Smooth muscle cell of trachea (primary cell): ENCODE measurements around the gene GINS3. TPM values are rescaled to one million over a fixed set of nuclear protein-coding genes. Genes with fewer than 3 reads are reported as not detected.

Source experiments
- total RNA-seq: library from RNA; depleted of rRNA; stranded (reverse); fragments of >200 nt; gene quantifications from 2 replicates; pipeline ENCODE4 v1.2.1, GENCODE V29; 2014

Gene GINS3
- total RNA-seq: 1.5 and 4.8 TPM in 2 replicates

DNA sequence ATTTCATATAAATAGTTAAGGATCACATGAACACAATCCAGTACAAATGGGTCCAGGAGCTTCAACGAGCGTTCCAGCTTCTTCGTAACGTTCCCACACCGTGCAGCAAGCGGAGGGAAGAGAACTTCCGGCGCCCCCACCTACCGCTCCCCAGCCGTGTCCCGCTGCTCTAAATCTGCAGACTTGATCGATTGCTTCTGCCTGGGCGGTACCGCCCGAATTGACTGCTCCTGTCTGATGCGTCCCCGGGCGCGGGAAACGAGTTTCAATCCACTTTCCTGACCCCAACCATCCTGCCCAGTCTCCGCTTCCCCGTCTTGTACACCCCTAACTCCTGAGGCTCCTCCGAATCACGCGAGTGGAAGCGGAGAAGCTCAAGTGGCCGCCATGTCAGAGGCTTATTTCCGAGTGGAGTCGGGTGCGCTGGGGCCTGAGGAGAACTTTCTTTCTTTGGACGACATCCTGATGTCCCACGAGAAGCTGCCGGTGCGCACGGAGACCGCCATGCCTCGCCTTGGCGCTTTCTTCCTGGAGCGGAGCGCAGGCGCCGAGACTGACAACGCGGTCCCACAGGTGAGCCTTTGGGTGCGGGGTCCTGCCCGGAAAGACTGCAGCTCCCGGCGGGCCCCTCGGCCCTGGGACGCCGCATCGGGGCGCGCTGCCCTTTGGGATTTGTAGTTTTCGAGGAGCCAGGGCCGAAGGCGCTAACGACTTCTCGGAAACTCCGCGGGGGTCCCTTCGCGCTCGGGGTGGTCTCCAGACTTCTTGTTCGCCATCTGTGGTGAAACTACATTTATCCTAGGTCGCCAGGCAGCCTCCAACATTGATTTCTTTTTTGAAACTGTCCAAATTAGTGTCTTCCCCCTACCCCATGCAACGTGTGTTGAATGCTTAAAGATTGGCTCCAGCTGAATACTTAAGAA is at the start of gene GINS3:
GINS3 (plus strand) TSS at position 257 of the 923 bp plus-strand sequence; CDS start at position 388, 131 bp downstream.

Other genes with a start within 250 kb of the GINS3 start
- gene CSNK2A2, start 194.4 kb upstream of the GINS3 start, total RNA-seq: 31.6 and 39.1 TPM in 2 replicates
- not detected in 2 replicates for gene PRSS54, start 97.4 kb upstream of the GINS3 start, total RNA-seq
- gene NDRG4, start 107.7 kb downstream of the GINS3 start, total RNA-seq: 18.2 and 35.3 TPM in 2 replicates
- 8.4 and 9.0 TPM in 2 replicates for gene SETD6, start 123.0 kb downstream of the GINS3 start, total RNA-seq
- 142 and 175 TPM in 2 replicates for gene CNOT1, start 237.4 kb downstream of the GINS3 start, total RNA-seq